HepG2 (cell line): ENCODE data around the gene NDUFS2. TPM values are rescaled to one million over a fixed set of nuclear protein-coding genes. Genes with fewer than 3 reads are reported as not detected.
A peak's percentile ranks its signal among the peaks of the same experiment; 100 is the strongest.

ENCODE experiments used
- DNMT3B ChIP-seq: conservative IDR thresholded peaks from 2 replicates; pipeline ENCODE4 v1.6.1; 2016; ENCODE audit warnings: missing biosample characterization, control low read depth
- GATAD1 ChIP-seq: IDR thresholded peaks from 2 replicates; pipeline ENCODE4 v1.6.1; 2016; ENCODE audit warnings: missing genetic modification reagents, missing compliant biosample characterization
- IKZF4 ChIP-seq: sonication (generic); formaldehyde crosslinking; IDR thresholded peaks from 2 replicates; pipeline ENCODE4 v1.5.1; 2020; ENCODE audit warnings: borderline replicate concordance, mild to moderate bottlenecking, low read depth, missing genetic modification reagents; ENCODE audit errors: not compliant biosample characterization
- IRF2 ChIP-seq: IDR thresholded peaks from 2 replicates; pipeline ENCODE4 v1.6.1; 2018; ENCODE audit warnings: missing genetic modification reagents, missing compliant biosample characterization
- ISL2 ChIP-seq: sonication (generic); formaldehyde crosslinking; IDR thresholded peaks from 2 replicates; pipeline ENCODE4 v1.5.0; 2020; ENCODE audit warnings: missing genetic modification reagents
- KLF6 ChIP-seq: IDR thresholded peaks from 2 replicates; pipeline ENCODE4 v1.8.0; 2016; ENCODE audit warnings: missing biosample characterization, missing genetic modification reagents
- MIER3 ChIP-seq: IDR thresholded peaks from 2 replicates; pipeline ENCODE4 v1.6.1; 2016; ENCODE audit warnings: missing compliant biosample characterization, borderline replicate concordance
- MYNN ChIP-seq: sonication (generic); formaldehyde crosslinking; IDR thresholded peaks from 2 replicates; pipeline ENCODE4 v1.4.0; 2020; ENCODE audit warnings: mild to moderate bottlenecking, low read depth, missing genetic modification reagents
- PHF21A ChIP-seq: sonication (generic); formaldehyde crosslinking; IDR thresholded peaks from 2 replicates; pipeline ENCODE4 v1.5.0; 2020; ENCODE audit warnings: mild to moderate bottlenecking, missing genetic modification reagents
- ZKSCAN1 ChIP-seq: fragments of 150-350 bp; IDR thresholded peaks from 2 replicates; pipeline ENCODE4 v1.6.1; 2014; ENCODE audit warnings: low read length
- ZNF496 ChIP-seq: sonication (generic); formaldehyde crosslinking; IDR thresholded peaks from 2 replicates; pipeline ENCODE4 v1.8.1; 2023; ENCODE audit warnings: mild to moderate bottlenecking, moderate library complexity, missing genetic modification reagents; ENCODE audit not compliant: insufficient replicate concordance
- ZNF557 ChIP-seq: sonication (generic); formaldehyde crosslinking; IDR thresholded peaks from 2 replicates; pipeline ENCODE4 v1.4.0; 2020; ENCODE audit warnings: missing genetic modification reagents
- ZNF567 ChIP-seq: sonication (generic); formaldehyde crosslinking; IDR thresholded peaks from 2 replicates; pipeline ENCODE4 v1.8.1; 2023; ENCODE audit warnings: mild to moderate bottlenecking, missing genetic modification reagents, borderline replicate concordance
- ZNF780A ChIP-seq: sonication (generic); formaldehyde crosslinking; IDR thresholded peaks from 2 replicates; pipeline ENCODE4 v1.8.0; 2022; ENCODE audit warnings: mild to moderate bottlenecking, missing genetic modification reagents, moderate library complexity
- polyA plus RNA-seq, 8 experiments: library from polyadenylated mRNA; depleted of rRNA in 3 of 8; stranded (reverse) in 7 of 8; unstranded in 1 of 8; fragments of >200 nt; fragmentation: Illumina TruSeq in 4 of 8; extraction: Trizol in 4 of 8; gene quantifications; 2 replicates each; pipeline versions ENCODE4 v1.2.1 to v1.2.3, GENCODE V29; 2011 to 2016; ENCODE audit warnings: low read depth in 4 of 8, missing spikeins in 1 of 8, mixed read lengths in 1 of 8; ENCODE audit not compliant: insufficient read depth in 1 of 8
- total RNA-seq, 5 experiments: library from RNA; depleted of rRNA; stranded (reverse); fragments of >200 nt; fragmentation: Illumina TruSeq; extraction: Trizol; gene quantifications; 2 replicates each; pipeline ENCODE4 v1.2.3, GENCODE V29; 2016; ENCODE audit warnings: low read depth in 1 of 5
- TF ChIP-seq, protein P1 (sequence below): sonication (generic); formaldehyde crosslinking; IDR thresholded peaks from 2 replicates; pipeline ENCODE4 v1.8.0; 2022; ENCODE audit warnings: missing genetic modification reagents, mild to moderate bottlenecking, inconsistent platforms, borderline replicate concordance
- TF ChIP-seq, protein P2 (sequence below): sonication (generic); formaldehyde crosslinking; IDR thresholded peaks from 2 replicates; pipeline ENCODE4 v1.5.0; 2020; ENCODE audit warnings: missing genetic modification reagents
- TF ChIP-seq, protein P3 (sequence below): sonication (generic); formaldehyde crosslinking; IDR thresholded peaks from 2 replicates; pipeline ENCODE4 v1.4.0; 2020; ENCODE audit warnings: missing genetic modification reagents
- TF ChIP-seq, protein P4 (sequence below): sonication (generic); formaldehyde crosslinking; IDR thresholded peaks from 2 replicates; pipeline ENCODE4 v1.9.0; 2021; ENCODE audit warnings: missing genetic modification reagents, borderline replicate concordance
- TF ChIP-seq, protein P5 (sequence below): sonication (generic); formaldehyde crosslinking; conservative IDR thresholded peaks from 2 replicates; pipeline ENCODE4 v1.4.0; 2020; ENCODE audit warnings: missing genetic modification reagents

NDUFS2 gene
- total and polyA plus RNA-seq, 2 of the 13 experiments (the other 11 are each of a cell fraction or from before 2014, with no cell fraction given) = 89.9 to 118 TPM

DNA sequence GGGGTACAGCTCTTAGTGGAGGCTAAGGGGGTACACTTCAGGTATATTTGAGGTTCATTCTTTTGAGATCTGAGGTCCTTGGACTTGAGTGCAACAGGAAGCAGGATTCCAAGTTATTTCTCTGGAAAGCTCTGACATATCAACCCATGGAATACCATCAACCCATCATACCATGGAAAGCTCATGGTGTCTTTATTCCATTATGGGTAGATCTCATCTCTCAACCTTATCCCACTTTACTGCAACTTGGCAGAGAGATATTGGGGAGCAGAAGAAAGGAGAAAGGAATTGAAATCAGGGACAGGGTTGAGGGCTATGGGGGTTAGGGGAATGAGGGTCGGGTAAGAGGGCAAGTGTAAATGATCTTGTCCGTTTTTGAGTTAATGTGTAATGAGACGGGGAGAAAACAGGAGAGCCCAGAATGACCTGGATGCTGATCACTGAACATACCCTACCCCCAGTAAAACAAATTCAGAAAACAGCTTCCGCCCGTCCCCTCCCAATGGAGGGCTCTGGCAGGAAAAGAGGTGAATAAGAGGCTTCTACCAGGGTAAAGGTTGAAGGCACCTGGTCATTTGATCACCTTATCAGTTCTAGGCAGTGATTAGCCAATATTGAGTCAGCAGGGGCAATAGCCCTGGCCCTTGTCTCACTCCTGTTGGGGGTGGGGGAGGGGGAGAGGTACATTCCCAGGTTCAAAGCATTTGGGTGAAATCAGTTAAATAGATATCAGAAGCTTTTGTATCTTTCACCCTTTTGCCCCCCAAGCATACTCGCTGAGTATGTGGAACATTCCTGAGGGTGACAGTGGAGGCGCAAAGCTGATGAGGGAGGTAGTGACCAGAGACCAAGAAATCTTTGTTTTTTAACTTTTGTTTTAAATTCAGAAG lies 21.9 kb downstream of the NDUFS2 start (continued):
- TF ChIP-seq, protein P1, sequence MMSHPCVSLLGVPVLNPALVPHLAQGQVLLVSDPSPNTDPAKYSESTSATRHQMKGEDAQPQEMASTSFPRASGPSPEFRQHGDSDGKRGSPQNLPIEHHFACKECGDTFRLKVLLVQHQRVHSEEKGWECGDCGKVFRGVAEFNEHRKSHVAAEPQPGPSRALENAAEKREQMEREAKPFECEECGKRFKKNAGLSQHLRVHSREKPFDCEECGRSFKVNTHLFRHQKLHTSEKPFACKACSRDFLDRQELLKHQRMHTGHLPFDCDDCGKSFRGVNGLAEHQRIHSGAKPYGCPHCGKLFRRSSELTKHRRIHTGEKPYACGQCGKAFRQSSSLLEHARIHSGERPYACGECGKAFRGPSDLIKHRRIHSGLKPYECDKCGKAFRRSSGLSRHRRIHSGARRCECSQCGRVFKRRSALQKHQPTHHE (CRISPR knock-in tag) = peak; percentile 68; the same call in 1 of the 2 replicates
- TF ChIP-seq ZNF496 (CRISPR knock-in tag) (no peak), ZKSCAN1 (no peak), MIER3 (CRISPR knock-in tag) (peak; percentile 88; the same call in 1 of the 2 replicates), ZNF557 (no peak), MYNN (no peak; the same call in 1 of the 2 replicates), KLF6 (CRISPR knock-in tag) (no peak), ZNF567 (no peak), IRF2 (CRISPR knock-in tag) (no peak; the same call in 1 of the 2 replicates), PHF21A (peak; percentile 92), GATAD1 (CRISPR knock-in tag) (peak; percentile 41; the same call in 1 of the 2 replicates), IKZF4 (CRISPR knock-in tag) (no peak), DNMT3B (CRISPR knock-in tag) (no peak), ISL2 (CRISPR knock-in tag) (peak; percentile 91), ZNF780A (CRISPR knock-in tag) (no peak)
- TF ChIP-seq, protein P2, sequence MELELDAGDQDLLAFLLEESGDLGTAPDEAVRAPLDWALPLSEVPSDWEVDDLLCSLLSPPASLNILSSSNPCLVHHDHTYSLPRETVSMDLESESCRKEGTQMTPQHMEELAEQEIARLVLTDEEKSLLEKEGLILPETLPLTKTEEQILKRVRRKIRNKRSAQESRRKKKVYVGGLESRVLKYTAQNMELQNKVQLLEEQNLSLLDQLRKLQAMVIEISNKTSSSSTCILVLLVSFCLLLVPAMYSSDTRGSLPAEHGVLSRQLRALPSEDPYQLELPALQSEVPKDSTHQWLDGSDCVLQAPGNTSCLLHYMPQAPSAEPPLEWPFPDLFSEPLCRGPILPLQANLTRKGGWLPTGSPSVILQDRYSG (CRISPR knock-in tag) = no peak
- TF ChIP-seq, protein P3, sequence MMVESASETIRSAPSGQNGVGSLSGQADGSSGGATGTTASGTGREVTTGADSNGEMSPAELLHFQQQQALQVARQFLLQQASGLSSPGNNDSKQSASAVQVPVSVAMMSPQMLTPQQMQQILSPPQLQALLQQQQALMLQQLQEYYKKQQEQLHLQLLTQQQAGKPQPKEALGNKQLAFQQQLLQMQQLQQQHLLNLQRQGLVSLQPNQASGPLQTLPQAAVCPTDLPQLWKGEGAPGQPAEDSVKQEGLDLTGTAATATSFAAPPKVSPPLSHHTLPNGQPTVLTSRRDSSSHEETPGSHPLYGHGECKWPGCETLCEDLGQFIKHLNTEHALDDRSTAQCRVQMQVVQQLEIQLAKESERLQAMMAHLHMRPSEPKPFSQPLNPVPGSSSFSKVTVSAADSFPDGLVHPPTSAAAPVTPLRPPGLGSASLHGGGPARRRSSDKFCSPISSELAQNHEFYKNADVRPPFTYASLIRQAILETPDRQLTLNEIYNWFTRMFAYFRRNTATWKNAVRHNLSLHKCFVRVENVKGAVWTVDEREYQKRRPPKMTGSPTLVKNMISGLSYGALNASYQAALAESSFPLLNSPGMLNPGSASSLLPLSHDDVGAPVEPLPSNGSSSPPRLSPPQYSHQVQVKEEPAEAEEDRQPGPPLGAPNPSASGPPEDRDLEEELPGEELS (CRISPR knock-in tag) = peak; percentile 94
- TF ChIP-seq, protein P4, sequence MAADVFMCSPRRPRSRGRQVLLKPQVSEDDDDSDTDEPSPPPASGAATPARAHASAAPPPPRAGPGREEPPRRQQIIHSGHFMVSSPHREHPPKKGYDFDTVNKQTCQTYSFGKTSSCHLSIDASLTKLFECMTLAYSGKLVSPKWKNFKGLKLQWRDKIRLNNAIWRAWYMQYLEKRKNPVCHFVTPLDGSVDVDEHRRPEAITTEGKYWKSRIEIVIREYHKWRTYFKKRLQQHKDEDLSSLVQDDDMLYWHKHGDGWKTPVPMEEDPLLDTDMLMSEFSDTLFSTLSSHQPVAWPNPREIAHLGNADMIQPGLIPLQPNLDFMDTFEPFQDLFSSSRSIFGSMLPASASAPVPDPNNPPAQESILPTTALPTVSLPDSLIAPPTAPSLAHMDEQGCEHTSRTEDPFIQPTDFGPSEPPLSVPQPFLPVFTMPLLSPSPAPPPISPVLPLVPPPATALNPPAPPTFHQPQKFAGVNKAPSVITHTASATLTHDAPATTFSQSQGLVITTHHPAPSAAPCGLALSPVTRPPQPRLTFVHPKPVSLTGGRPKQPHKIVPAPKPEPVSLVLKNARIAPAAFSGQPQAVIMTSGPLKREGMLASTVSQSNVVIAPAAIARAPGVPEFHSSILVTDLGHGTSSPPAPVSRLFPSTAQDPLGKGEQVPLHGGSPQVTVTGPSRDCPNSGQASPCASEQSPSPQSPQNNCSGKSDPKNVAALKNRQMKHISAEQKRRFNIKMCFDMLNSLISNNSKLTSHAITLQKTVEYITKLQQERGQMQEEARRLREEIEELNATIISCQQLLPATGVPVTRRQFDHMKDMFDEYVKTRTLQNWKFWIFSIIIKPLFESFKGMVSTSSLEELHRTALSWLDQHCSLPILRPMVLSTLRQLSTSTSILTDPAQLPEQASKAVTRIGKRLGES (CRISPR knock-in tag) = 0 out of 2 replicates have a peak, but pooled peaks have one; percentile 55
- TF ChIP-seq, protein P5, sequence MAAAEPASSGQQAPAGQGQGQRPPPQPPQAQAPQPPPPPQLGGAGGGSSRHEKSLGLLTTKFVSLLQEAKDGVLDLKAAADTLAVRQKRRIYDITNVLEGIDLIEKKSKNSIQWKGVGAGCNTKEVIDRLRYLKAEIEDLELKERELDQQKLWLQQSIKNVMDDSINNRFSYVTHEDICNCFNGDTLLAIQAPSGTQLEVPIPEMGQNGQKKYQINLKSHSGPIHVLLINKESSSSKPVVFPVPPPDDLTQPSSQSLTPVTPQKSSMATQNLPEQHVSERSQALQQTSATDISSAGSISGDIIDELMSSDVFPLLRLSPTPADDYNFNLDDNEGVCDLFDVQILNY = no peak
